Measurements from ENCODE around the gene VRK1. TPM values are rescaled to one million over a fixed set of nuclear protein-coding genes. Genes with fewer than 3 reads are reported as not detected.

Gene VRK1
- polyA plus RNA-seq, 1 experiment: 8.3 TPM

GRCh38 chr14:96847451-96847850 is 50.3 kb downstream of the VRK1 start:
- Histone ChIP-seq H3K27ac (ENCODE audit: low read depth, low read length) (no peak overlapping the region), H3K9me3 (ENCODE audit: control insufficient read depth, insufficient read depth, low read length) (no peaks in the 10 kb centered on the region), H3K4me3 (ENCODE audit: low read depth, low read length) (no peak overlapping the region), H3K27me3 (ENCODE audit: control insufficient read depth, insufficient read depth, low read length) (no peaks in the 10 kb centered on the region)
- TF ChIP-seq, protein P1, sequence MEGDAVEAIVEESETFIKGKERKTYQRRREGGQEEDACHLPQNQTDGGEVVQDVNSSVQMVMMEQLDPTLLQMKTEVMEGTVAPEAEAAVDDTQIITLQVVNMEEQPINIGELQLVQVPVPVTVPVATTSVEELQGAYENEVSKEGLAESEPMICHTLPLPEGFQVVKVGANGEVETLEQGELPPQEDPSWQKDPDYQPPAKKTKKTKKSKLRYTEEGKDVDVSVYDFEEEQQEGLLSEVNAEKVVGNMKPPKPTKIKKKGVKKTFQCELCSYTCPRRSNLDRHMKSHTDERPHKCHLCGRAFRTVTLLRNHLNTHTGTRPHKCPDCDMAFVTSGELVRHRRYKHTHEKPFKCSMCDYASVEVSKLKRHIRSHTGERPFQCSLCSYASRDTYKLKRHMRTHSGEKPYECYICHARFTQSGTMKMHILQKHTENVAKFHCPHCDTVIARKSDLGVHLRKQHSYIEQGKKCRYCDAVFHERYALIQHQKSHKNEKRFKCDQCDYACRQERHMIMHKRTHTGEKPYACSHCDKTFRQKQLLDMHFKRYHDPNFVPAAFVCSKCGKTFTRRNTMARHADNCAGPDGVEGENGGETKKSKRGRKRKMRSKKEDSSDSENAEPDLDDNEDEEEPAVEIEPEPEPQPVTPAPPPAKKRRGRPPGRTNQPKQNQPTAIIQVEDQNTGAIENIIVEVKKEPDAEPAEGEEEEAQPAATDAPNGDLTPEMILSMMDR (IDR thresholded peaks at IDR 0.05; ENCODE audit: low read depth, low read length): no peak
- ChIA-PET POLR2A (no interaction called here), CTCF (interaction anchor here (0.6 kb wide), 2 partner anchors 63 to 105 kb away, joined by 3 to 4 read pairs; no protein-coding TSS in a partner anchor)
- DNase-seq (ENCODE audit: low read depth, low spot score): no peak

DNA sequence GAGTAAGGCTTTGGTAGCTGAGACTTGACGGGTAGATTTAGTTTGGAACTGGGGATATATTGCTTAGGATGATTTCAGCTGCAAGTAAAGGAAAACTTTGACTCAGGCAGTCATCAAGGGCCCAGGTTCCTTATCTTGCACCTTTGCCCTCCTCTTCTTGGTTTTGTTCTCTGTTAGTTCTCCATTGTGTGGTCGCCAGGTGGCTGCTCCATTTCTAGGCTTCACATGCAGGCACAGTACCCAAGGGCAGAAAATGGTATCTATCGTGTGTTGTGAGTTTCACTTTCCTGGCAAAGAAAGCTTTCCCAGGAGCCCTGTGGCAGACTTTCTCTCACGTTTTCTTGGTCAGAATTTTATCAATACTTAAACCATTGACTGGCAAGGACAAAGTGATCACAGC is 50.8 kb downstream of the VRK1 start:
- no peak overlapping the region for H3K27ac ChIP-seq (ENCODE audit: low read depth, low read length)
- ChIA-PET CTCF (interaction anchor here (0.6 kb wide), 1 partner anchor 63 kb away, joined by 4 read pairs; no protein-coding TSS in a partner anchor), POLR2A (no interaction called here)
- no peak for DNase-seq (ENCODE audit: low read depth, low spot score)
- no peaks in the 10 kb centered on the region for H3K27me3 ChIP-seq (ENCODE audit: control insufficient read depth, insufficient read depth, low read length)
- no peaks in the 10 kb centered on the region for H3K9me3 ChIP-seq (ENCODE audit: control insufficient read depth, insufficient read depth, low read length)
- no peak overlapping the region for H3K4me3 ChIP-seq (ENCODE audit: low read depth, low read length)
- TF ChIP-seq, protein P1 (IDR thresholded peaks at IDR 0.05; ENCODE audit: low read depth, low read length): no peak

DNA sequence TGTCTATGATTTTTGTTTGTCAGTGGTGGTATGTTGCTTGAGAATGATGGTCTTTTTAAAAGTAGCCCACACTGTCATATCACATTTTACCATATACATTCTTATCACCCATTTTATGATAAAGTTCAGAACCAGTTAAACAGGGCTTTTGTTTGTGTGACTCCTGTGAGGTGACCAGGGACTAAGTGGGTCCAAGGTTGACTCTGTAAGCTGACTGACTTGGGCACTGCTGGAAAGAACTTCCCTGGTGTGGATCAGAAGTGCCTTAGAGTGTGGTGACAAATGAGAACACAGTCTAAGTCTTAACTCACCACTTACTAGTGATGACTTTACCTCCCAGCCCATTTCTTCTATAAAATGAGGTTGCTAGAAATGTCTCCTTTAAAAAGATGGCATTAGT is 52.6 kb downstream of the VRK1 start:
- CTCF ChIA-PET: interaction anchor here (1.3 kb wide), 1 partner anchor 25 kb away, joined by 3 read pairs; no protein-coding TSS in a partner anchor

DNA sequence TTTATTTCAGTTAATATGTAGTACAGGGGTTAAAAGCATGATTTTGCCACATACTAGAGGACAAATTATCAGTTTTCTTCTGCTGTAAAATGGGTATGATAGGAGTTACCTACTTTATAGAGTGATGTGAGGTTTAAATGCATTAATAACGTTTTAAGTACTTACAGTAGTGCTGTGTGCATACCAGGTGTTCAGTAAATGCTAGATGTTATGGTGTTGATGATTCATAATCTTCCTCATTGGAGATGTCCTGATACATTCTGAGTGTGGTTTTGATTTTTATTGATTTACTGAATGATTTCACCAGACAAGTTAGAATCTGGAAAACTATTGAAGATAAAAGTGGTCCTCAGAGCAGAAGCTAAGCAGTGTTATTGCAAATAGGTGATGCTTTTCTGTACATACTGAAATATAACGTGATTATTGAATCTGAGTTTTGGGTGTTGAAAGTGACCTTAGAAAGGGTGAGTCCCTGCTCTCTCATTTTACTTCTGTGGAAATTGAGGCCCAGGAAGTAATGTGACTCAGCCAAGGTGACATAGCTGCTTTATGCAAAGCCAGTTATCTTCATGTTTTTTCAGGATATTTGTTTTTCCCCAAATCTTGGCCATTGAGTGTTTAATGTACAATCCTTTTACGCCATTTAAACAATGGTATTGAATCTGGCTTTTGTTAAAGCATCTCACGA is 54.7 kb downstream of the VRK1 start:
- CTCF ChIA-PET: interaction anchor here (0.9 to 4.5 kb wide), 25 partner anchors 9 to 300 kb away, joined by 3 to 105 read pairs (median 9); partner anchors contain the start of gene VRK1
- no peaks in the 10 kb centered on the region for H3K27me3 ChIP-seq (ENCODE audit: control insufficient read depth, insufficient read depth, low read length)
- POLR2A ChIA-PET: no interaction called here

More for the DNA sequence above, 52.6 kb downstream of the VRK1 start:
- Histone ChIP-seq H3K9me3 (ENCODE audit: control insufficient read depth, insufficient read depth, low read length) (no peaks in the 10 kb centered on the region), H3K4me3 (ENCODE audit: low read depth, low read length) (no peak overlapping the region), H3K27me3 (ENCODE audit: control insufficient read depth, insufficient read depth, low read length) (no peaks in the 10 kb centered on the region), H3K27ac (ENCODE audit: low read depth, low read length) (no peak overlapping the region)
- TF ChIP-seq, protein P1 (IDR thresholded peaks at IDR 0.05; ENCODE audit: low read depth, low read length): no peak
- POLR2A ChIA-PET: no interaction called here
- DNase-seq (ENCODE audit: low read depth, low spot score): no peak

More for the DNA sequence above, 54.7 kb downstream of the VRK1 start:
- no peak overlapping the region for H3K4me3 ChIP-seq (ENCODE audit: low read depth, low read length)
- TF ChIP-seq, protein P1 (IDR thresholded peaks at IDR 0.05; ENCODE audit: low read depth, low read length): no peak
- no peak for DNase-seq (ENCODE audit: low read depth, low spot score)
- no peak overlapping the region for H3K27ac ChIP-seq (ENCODE audit: low read depth, low read length)
- no peaks in the 10 kb centered on the region for H3K9me3 ChIP-seq (ENCODE audit: control insufficient read depth, insufficient read depth, low read length)

Measured in AG04450 (cell line).